GM21447 (cell line): Measurements from ENCODE around the gene CCDC169.
"Not testable (repeated sequence)": the region's sequence is repeated elsewhere in the genome, so short reads cannot be mapped to it uniquely, and the experiment has no call there.

Experiments
- ATAC-seq: cut with Tn5 transposase; IDR thresholded peaks from one replicate; pipeline ENCODE4 v1.9.1; 2021; ENCODE audit not compliant: unreplicated experiment

The CCDC169 gene

GRCh38 chr13:36297366-36298338 lies at the start of gene CCDC169:
Gene CCDC169, minus strand, starts transcription at chr13:36297814. Its CDS starts 95 bp downstream, at chr13:36297719.
- ATAC-seq, result peak; percentile 65

- ATAC-seq, result peak; percentile 92
These were observed 48.8 kb upstream of the CCDC169 start, which contains the start of gene SPART for GRCh38 chr13:36346222-36347083. Gene SPART, minus strand, starts transcription at chr13:36346394. Its CDS starts 10,564 bp downstream, at chr13:36335830.

DNA sequence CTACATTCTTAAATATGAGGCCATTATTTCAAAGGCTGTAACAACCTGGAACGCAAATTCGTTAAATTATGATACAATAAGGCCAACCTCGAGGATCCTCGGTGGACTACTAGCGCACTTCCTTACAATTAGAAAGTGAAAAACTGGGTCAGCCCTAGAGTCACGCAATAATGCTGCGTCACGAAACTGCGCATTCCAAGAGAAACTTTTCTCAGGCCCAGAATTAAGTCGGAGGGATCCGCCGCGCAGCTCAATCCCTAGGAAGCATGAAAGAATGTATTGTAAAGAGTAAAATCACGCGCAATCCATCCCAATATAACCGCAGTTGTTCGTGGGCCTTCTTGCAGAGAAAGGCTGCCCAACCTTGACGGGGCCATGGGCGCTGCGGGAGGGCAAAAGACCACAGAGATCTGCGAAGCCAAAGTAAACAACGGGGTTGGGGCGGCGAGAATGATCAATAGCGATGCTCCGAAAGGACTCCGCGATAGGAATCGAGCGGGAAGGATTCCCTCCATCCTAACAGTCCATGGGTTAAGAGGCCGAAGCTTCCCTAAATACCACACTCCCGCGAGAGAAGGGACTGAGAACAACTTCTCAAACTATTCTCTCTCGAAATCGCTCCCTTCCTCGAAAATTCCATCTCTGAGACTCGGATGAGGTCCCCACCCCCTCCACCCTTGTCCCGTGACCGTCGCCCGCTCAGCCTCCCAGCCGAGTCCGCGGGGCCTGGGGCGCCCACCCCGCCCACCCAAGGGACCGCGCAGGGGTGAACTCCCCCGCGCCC lies 48.0 kb upstream of the CCDC169 start:
- peak; percentile 26 for ATAC-seq

- no peak for ATAC-seq
These were observed 47.3 kb upstream of the CCDC169 start for GRCh38 chr13:36344886-36345437.

DNA sequence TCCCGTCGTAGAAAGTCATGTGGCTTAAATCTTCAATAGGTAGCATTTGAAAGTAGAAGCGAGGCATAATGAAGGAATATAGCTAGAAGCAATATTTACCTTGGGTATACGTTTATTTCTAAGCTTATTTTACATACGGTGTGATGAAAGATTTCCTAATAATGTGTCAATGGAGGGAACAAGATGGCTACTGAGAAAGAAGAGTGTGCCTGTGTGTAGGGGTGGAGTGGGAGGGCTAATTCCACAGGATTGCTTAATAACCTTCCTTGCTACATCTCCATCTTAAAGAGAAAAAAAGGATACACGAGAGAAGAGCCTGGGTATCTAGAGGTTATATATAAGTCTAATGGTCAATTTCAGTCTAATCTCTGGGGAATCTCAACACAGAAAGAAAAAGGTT lies 46.6 kb upstream of the CCDC169 start:
- ATAC-seq, result no peak

DNA sequence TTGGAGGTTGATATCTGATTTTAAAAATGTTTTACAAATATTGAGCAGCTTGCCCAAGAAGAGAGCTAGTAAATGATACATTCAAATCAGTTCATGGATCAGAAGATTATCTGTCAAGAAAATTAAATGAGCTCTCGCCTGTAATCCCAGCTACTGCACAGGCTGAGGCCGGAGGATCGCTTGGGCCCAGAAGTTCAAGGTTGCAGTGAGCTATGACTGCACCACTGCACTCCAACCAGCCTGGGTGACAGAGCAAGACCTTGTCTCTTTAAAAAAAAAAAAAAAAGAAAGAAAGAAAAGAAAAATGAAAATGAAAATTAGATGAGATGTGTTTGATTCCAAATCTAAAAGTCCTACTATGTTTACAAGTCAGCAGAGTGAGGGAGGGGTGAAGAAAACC lies 46.2 kb upstream of the CCDC169 start:
- ATAC-seq, result no peak

GRCh38 chr13:36342715-36343114 lies 45.1 kb upstream of the CCDC169 start:
- ATAC-seq, result no peak

DNA sequence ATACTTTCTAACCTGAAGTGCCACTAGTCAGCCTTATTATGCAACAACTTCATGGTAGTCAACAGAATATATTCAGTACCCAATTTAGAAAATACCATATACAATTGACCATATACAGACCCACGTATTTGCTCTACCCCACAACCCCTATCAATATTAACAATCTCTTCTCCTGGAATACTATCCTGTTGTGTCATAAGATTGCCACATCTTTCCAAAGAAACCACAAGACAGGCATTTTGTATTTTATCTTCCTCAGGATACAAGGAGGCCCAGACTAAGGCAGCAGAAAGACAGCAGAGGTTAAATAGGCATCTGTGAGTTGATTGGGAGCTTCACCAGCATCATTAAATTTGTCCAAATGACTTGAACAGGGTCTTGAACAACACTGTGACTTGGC lies 44.1 kb upstream of the CCDC169 start:
- ATAC-seq, result no peak

DNA sequence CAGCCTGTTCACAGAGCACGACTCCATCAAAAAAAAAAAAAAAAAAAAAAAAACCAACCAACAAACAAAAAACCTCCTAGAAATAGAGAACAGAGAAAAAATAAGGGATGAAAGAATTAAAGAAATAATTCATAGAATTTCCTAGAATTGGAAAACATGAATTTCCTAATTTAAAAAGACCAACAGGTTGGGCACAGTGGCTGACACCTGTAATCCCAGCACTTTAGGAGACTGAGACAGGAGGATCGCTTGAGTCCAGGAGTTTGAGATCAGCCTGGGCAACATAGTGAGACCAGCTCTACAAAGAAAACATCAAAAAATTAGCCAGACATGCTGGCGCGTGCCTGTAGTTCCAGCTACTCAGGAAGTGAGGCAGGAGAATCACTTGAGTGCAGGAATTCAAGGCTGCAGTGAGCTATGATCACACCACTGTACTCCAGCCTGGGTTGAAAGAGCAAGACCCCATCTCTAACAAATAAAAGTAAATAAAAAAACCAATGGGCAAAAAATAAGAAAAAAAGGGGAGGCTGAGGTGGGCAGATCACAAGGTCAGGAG lies 42.1 kb upstream of the CCDC169 start:
- ATAC-seq, result no peak

- ATAC-seq, result no peak
These were observed 40.5 kb upstream of the CCDC169 start for GRCh38 chr13:36337938-36338641.

DNA sequence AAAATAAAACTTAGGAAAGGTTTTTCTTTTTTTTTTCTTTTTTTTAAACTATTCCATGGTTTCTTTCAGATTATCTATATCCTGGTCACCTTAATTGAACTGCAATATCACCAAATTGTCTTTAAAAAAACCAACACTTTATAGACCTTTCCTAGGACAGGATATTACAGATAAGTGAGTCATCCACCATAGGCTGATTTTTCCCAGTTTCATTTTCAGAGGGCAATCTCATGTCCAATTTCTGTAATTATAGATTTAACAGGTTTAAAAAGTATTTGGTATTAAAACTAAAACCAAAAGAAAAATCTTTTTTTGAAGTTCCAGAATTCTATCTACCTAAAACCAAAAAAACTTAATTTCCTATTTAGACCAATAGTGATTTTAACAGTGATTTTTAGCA lies 35.4 kb upstream of the CCDC169 start:
- ATAC-seq, result no peak

DNA sequence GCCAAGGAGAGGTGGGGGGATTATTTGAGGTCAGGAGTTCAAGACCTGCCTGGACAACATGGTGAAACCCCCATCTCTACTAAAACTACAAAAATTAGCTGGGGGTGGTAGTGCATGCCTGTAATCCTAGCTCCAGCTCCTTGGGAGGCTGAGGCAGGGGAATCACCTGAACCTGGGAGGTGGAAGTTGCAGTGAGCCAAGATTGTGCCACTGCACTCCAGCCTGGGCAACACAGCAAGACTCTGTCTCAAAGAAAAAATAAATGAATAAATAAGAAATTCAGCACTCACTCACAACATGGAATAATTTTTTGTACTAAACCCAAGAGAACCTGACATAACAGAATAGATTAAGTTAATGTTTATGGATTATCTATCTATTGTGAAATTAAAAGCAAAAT lies 34.6 kb upstream of the CCDC169 start:
- ATAC-seq, result not testable (repeated sequence)

DNA sequence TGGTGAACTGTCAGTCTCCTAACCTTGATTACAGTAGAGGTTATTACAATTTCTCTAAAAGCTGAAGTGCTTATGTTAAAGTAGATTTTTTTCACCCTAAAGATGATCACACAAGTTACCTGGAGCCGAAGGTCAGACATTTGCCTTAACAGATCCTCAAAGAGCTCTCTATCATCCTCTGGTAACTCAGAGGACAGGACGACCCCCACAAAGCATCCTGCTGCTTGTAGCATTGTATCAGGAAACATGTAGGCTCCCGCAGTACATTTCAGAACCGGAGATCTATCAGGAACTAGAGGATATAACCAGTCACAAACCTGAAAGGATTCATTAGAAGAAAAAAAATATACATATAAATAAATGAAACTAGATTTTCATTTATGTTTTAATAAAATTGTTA lies 33.7 kb upstream of the CCDC169 start:
- ATAC-seq, result no peak

- no peak for ATAC-seq
These were observed 31.7 kb upstream of the CCDC169 start for GRCh38 chr13:36329361-36329760.

DNA sequence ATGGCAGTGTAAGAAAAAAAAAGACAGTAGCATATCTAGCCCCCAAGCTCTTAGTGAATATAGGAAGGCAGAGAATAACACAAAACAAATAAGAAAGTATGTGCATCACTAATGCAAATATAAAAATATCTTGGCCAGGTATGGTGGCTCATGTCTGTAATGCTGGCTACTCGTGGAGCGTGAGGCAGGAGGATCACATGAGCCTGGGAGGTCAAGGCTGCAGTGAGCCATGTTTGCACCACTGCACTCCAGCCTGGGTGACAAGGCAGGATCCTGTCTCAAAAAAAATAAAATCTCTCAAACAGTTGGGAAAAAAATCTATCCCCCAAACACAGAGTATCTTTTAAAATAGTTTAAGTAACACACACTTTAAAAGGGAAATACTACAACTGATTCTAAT lies 31.2 kb upstream of the CCDC169 start:
- no peak for ATAC-seq

DNA sequence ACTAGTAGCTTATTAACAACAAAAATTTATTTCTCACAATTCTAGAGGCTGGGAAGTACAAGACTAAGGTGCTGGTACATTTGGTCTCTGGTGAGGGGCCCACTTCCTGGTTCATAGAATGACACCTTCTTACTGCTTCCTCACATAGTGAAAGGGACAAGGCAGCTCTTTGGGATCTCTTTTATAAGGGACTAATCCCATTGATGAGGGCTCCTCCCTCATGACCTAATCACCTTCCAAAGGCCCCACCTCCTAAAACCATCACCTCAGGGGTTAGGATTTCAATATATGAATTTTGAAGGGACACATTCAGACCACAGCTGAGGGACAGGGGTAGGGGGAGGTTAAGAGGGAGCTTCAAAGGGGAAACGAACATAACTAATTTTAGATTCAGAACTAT lies 28.3 kb upstream of the CCDC169 start:
- ATAC-seq, result no peak

DNA sequence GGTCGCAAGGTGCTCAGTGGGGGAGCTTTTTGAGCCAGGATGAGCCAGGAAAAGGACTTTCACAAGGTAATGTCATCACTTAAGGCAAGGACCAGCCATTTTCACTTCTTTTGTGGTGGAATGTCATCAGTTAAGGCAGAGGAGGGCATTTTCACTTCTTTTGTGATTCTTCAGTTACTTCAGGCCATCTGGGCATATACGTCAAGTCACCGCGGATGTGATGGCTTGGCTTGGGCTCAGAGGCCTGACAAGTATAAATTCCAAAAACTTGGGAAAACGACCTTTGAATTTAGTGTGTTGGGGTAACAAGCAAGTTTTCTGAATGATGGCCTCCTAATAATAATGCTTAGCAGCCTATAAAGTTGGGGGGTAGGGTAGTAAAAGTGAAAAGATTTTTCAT lies 27.3 kb upstream of the CCDC169 start:
- ATAC-seq, result not testable (repeated sequence)

GRCh38 chr13:36323951-36324566 lies 26.4 kb upstream of the CCDC169 start:
- ATAC-seq, result no peak

GRCh38 chr13:36323408-36323807 lies 25.8 kb upstream of the CCDC169 start:
- ATAC-seq, result no peak
